Medulla oblongata (tissue), 1 donor: ENCODE data around the gene UNC5C.
"Not testable (repeated sequence)": the region's sequence is repeated elsewhere in the genome, so short reads cannot be mapped to it uniquely, and the experiment has no call there.

Experiments
- DNase-seq: peaks from one replicate; pipeline ENCODE4 v3.0.0-alpha.2; 2015; ENCODE audit errors: extremely low spot score

The UNC5C gene

DNA sequence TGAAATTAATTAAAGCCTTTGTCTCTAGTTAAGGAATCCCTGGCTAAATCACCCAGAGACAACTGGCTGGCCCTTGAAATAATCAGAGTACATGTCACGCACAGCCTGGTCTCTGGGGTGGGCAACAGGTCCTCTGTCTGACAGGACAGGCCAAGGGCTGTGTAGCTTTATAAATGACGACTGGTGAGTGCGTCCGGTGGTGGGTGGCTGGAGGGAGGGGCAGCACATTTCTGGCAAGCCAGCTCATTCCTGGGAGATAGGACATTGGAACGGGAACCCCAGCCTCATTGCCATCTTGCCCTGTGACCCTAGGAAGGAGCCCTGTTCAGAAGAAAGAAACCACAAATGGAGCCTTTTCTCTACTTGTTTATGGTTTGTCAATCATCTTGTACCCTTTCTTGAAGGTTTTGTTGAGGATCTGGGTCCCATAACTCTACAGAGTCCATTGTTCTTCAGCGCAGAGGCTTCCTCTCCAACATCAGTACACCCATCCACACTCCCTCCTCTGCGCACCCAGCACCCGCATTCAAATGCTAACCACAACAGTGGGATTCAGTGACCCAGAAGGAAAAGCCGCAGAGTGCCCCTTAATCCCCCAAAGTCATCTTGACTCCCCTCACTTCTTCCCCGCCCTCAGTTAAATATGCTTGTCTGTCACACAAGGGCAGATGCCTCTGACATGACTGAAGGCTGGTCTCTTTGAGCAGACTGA is 368.1 kb downstream of the UNC5C start:
- DNase-seq, result no peak

DNA sequence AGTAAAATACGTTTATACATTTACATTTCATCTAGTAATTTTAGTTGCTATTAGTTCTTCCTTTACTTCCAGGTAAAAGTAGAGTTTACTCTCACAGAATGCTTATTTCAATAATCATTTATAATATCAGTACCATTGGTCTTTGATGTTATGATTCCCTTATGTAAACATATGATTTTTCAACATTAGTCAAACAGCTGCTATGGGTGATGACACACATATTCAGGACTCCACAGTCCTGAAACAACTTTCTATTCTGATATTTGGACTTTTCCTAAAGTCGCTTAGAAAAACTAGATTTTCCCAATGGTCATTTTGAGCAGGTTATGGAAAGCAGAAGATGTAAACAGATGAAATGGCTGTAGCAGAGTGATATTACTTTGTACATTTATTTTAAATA is 369.8 kb downstream of the UNC5C start:
- no peak for DNase-seq

DNA sequence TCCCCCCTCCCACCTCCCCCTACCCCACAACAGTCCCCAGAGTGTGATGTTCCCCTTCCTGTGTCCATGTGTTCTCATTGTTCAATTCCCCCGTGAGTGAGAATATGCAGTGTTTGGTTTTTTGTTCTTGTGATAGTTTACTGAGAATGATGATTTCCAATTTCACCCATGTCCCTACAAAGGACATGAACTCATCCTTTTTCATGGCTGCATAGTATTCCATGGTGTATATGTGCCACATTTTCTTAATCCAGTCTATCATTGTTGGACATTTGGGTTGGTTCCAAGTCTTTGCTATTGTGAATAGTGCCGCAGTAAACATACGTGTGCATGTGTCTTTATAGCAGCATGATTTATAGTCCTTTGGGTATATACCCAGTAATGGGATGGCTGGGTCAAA is 377.4 kb downstream of the UNC5C start:
- not testable (repeated sequence) for DNase-seq

DNA sequence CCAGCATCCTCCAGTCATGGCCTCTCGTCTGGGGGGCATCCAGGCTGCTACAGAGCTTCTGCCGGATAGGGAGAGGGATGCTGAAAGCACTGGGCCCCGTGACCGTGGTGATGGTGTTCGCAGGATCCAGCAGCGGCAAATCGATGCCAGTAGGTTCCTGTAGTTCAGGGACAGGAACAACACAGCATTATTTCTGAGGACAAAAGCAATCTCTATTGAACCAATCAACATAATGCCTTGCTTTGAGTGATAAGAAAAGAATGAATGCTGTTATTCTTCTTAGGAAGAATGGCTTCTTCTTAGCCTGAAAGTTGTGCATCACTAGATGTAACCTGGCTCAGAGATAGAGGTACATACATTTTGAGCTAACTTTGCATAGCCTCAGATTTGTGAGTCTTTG is 378.6 kb downstream of the UNC5C start:
- peak; percentile 86 for DNase-seq

DNA sequence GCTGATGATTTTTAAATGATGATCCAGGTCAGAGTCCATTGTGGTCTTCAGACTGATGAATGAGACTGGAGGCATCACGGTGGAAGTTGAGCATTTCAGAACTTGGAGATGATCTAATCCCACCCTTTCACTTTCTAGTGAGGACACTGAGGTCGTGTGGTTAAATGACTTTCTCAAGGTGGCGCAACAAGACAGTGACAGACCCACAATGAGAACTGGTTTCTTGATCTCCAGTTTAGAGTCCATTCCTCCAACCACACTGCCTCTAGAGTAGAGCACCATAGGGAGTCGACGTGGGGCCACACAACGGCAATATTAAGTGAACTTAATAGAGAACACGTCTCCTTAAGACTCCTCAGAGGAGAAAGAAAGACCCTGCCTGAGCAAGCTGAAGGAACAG is 381.0 kb downstream of the UNC5C start:
- no peak for DNase-seq

DNA sequence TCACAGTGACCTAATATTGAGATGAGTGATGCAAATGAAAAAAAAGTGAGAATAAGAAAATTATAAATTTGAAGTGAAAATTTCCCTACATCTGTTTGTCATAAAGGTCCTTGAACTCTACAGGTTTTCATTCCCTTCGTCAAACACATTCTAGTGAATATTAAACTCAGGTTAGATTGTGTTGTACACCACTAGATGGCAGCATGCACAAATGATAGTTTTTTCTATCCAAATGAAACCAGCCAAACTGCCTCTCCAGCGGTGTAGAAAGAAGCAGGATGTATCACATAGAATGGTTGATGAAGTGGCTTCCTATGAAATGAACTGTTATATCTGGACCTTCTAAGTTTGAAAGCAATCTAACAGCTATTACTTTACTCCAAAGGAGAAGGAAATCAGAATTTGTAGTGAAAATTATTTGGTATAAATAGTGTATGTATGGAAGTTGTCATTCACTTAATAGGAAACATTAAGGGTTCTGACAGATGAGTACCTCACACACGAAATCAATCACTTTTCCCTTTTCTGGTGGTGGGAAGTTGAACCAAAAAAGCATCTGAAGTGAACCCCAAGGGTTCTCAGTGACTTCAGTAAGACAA is 382.7 kb downstream of the UNC5C start:
- peak; percentile 94 for DNase-seq

DNA sequence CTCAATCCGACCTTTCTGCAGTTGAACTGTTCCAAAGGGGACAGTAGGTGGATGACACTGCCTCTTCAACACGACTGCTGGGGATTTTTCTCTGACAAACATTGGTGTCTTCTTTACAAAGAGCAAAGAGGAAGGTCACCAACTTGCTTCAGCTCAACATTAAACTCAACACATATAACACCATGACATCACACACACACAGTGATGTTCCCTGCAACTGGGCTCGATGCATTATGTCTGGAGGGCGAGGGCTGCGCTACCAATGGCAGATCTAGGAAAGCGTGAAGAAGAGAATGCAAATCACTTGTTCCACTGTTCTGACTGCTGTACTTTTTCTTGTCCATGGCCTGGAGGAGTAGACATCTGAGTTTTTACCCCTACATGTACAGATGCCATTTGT is 385.9 kb downstream of the UNC5C start:
- DNase-seq, result no peak

DNA sequence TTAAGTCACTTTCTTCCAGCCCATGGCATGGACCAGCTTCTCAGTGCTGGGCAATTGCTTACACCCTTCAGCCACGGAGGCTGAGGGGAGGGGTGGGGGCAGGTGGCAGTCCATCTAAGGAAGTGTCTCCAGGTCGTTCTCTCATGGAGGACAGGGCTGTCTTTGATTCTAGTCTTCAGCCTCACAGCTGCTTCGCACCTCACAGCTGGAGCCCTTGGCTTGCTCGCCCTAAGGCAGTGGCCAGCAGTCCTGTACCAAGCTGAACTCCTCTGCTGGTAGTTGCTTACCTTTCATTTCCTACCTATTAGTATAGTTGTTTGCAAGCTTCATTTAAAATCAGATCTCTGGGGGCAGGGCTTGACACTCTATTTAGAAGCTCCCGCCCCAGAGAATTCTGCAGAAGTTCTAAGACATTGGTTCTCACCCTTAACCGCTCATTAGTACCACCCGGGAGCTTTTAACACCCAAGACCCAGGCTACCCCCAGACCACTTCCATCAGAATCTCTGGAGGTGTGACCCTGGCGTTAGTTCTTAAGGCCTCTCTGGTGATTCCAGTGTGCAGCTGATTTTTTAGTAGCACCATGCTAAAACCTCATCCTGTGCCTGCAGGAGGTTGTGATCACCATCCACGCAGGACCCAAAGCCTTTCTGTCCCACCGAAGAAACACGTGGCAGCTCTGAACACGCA is 386.8 kb downstream of the UNC5C start:
- DNase-seq, result no peak

DNA sequence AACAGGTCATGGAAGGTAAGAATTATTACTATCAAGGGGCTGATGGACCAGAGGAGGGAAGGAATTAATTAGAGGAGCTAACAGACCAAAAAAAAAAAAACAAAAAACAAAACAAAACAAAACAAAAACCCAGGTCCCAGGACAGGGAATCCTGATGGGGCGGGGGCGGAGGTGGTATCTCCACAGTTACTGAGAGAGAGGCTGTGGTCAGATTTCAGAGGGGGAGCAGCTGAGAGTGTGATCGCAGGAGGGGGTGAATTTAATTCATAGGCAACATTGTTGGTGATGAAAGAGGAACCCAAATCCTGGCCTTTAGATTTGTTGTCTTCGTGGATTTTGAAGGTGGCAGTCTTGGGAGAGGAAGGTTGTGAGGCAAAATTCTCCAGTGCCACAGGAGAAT is 389.4 kb downstream of the UNC5C start:
- DNase-seq, result no peak

DNA sequence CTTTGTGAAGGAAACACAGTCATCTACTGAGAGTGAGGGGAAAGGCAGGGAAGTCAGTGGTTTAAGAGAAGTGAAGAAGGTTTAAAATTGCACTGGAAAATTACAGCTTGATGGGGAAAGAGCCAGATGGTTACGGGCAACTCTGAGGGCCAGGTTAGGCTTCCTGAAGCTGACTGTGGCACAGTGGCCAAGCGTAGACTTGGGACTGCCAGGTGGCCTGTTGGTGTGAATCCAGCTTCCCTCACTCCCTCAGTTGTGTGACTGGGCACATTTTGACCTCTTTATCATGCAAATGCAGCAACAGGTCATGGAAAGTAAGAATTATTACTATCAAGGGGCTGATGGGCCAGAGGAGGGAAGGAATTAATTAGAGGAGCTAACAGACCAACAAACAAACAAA is 390.1 kb downstream of the UNC5C start:
- DNase-seq, result no peak

DNA sequence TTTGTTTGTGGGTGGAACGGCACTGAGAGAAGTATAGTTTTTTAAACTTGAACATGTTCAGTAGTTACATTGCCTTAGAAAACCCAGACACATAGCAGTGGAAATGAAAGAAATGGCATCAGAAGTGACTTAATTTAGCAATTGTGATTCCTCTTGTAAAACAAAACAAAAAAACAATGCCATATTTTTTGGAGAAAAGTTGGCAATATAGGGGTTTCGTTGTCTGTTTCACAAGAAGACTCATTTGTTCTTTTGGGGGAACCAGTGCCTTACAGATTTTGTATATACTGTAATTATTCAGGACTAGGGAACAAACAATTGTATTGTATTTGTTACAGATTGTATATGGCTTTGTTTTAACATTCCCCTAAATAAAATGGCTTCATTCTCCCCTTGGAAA is 390.7 kb downstream of the UNC5C start:
- DNase-seq, result peak; percentile 44

DNA sequence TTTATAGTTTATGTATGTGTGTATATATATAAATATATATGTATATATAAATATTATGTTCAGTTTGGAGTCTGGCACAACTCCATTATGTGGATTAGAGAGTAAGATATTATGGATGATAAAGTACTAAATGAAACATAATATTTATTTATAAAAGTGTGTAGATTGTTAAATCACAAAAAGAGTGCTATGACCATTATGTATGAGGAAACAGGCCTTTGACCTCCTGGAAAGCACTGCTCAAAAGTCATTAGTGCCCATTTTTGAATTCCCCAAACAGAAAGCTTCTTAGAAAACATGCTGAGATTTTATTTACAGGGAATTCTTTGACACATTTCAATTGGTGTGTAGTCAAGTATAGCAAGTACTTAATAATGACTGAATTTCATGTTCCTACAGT is 391.2 kb downstream of the UNC5C start:
- DNase-seq, result no peak

DNA sequence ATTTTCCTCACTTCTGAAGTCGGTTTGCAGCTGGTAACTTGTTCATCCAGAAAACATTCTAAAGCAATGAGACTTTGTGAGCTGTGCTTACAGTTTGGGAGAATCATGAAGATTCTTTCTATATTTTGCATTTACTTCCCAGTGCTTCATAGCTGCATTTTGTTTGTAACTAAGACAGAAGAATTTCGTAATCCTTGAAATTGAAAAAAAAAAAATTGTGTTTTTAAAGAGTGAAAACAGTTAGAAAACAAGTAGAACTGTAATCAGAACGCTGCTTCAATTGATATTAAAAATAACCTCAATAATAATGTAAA is 392.4 kb downstream of the UNC5C start:
- no peak for DNase-seq

DNA sequence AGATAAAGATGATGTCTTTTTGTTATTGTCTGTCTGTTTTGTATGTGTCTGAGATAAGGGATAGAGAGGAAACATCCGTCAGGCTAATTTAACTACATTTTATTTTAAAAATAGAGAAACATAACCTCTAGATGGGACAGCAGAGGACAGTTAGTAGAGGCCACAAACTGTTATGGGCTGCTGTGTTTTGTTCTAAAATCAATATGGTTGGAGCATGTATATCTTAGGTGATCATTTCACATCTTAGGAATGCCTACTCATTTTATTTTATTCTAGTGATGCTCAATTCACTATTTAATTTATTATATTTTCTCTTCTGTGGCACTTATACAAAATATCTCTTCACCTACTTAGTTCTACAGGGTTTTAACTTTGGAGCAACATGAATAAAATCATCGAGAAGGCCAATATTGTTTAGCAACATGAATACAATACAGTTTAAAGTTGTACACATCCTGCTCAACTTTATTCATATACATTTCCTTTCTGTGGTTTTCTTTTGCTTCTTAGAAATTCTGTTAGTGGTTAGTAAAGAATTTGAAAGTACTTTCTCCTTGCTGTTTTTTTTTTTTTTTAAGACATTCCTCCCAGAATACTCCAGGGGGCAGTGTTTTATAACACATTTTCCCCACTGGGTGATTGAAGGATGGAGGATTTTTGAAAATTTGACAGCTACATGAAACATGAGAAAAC is 392.9 kb downstream of the UNC5C start:
- peak; percentile 74 for DNase-seq

DNA sequence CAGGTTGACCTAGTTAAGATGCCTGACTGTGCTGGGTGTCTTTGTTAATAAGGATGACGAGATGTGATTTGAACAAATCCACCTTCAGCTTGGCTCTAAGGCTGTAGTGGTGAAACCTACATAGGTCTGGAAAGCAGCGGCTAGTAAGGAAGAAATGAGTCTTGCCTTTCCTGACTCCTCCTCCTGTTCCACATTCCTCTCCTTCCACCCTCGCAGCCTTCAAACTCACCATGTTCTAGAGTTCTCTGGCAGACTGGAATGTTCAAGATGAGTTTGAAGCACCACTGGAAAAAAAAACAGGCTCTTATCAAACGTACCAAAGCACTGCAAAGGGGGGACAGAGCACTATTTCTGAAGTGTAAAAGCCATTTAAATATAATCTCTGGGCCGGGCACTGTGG is 395.6 kb downstream of the UNC5C start:
- DNase-seq, result no peak

DNA sequence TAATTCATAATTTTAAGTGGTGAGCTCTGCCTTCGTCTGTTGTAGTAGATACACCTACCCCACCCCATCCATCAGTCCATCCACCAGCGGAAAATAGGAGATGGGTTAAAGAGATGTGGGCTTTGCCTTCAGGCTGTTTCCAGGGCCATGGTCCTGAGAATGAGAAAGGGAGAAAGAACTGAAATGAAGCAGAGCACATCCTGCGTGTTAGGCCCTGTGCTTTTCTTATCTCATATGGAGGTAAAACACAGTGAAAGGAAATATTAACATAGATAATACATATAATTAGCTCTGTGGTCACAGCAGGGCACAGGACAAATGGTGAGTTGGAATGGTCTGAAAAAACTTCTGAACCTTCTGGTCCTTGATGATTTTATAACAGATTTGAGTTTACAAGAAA is 397.5 kb downstream of the UNC5C start:
- no peak for DNase-seq

DNA sequence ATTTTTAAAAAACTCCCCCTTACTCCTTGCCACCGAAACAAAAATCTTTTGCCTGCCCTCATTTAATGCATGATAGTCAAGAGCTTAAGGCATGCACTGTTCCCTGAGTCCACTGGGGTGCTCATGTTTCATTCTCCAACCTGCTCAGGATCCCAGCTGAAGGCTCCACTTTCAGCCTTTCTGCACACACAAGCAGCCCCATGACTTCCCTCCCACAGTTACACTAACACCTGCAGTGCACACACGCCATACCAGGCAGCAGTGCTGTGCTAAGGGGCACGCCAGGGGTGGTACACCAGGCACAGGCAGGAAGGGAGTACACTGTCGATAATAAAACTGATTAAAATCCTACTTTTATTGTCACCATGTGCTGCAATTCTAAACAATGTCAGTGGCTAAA is 405.8 kb downstream of the UNC5C start:
- DNase-seq, result no peak

DNA sequence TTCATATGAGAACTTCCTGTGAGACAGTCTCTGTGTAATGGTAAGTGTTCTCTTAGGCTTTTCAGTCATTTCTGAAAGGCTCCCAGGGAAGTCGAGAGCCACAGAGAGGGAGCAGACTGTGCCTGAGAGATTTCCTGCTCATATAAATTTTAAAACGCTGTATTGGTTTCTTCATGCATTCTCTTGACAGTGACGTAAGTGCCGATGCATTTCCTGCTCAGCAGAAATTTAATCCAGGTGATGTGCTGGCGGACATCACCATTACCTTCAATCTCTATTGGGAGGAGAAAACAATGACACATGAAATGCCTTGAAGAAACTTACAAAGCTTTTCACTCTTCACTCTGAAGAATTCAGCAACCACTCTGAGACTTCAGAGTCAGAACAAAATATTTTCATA is 407.4 kb downstream of the UNC5C start:
- DNase-seq, result no peak

DNA sequence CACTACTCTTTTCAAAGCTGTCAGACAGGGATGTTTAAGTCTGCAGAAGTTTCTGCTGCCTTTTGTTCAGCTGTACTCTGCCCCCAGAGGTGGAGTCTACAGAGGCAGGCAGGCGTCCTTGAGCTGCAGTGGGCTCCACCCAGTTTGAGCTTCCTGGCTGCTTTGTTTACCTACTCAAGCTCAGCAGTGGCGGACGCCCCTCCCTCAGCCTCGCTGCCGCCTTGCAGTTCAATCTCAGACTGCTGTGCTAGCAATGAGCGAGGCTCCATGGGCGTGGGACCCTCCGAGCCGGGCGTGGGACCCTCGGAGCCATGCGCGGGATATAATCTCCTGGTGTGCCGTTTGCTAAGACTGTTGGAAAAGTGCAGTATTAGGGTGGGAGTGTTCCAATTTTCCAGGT is 409.3 kb downstream of the UNC5C start:
- DNase-seq, result not testable (repeated sequence)

DNA sequence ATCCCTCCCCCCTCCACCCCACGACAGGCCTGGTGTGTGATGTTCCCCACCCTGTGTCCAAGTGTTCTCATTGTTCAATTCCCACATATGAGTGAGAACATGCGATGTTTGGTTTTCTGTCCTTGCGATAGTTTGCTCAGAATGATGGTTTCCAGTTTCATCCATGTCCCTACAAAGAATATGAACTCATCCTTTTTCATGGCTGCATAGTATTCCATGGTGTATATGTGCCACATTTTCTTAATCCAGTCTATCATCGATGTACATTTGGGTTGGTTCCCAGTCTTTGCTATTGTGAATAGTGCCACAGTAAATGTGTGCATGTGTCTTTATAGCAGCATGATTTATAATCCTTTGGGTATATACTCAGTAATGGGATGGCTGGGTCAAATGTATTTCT is 414.8 kb downstream of the UNC5C start:
- DNase-seq, result not testable (repeated sequence)

DNA sequence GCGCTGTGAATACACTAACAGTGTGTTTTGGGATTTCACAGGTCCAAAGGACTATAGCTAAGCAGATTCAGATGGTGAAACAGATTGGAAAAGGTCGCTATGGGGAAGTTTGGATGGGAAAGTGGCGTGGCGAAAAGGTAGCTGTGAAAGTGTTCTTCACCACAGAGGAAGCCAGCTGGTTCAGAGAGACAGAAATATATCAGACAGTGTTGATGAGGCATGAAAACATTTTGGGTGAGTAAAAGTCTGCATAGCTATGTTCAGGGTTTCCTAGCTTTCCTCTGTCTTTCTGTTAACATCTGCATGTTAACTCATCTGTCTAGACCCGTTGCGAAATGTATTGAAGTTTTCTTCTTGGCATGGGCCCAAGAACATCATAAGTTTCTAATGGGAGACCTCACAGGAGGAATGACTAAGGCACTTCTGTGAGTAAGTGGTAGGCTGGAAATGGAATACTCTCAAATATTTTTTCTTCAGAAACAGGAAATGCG is 418.9 kb downstream of the UNC5C start:
- peak; percentile 18 for DNase-seq

DNA sequence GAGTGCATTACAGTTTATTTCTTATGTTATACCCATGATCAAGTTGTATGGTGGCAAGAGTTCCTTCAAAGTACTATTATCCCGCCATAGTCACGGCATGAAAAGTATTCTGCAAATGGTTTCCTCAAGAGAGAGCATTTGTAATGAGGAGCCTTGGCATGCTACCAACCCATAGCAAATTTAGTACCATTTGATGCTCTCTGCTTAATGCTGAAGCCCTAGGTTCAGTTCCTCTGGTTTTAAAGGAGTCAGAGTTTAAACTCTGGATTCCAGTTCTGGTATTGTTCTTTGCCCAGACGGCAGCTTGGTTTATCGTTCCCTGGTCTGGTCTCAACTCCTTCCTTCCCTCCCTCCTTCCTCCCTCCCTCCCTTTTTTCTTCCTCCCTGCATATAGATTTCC is 419.7 kb downstream of the UNC5C start:
- DNase-seq, result no peak
